ENCODE measurements around the gene MYO5C.
"Not testable (repeated sequence)": the region's sequence is repeated elsewhere in the genome, so short reads cannot be mapped to it uniquely, and the experiment has no call there.

MYO5C gene

GRCh38 chr15:52243286-52243685, 52.3 kb downstream of the MYO5C start:
- DNase-seq (ENCODE audit: low spot score) = no peak
- in situ Hi-C loops (cut with MboI; ENCODE audit: low sequenced_read_pairs, unreplicated experiment) = loop anchor here (10.0 kb wide), 1 partner anchor 492 kb away; no protein-coding TSS in a partner anchor
- TF ChIP-seq, protein P1, sequence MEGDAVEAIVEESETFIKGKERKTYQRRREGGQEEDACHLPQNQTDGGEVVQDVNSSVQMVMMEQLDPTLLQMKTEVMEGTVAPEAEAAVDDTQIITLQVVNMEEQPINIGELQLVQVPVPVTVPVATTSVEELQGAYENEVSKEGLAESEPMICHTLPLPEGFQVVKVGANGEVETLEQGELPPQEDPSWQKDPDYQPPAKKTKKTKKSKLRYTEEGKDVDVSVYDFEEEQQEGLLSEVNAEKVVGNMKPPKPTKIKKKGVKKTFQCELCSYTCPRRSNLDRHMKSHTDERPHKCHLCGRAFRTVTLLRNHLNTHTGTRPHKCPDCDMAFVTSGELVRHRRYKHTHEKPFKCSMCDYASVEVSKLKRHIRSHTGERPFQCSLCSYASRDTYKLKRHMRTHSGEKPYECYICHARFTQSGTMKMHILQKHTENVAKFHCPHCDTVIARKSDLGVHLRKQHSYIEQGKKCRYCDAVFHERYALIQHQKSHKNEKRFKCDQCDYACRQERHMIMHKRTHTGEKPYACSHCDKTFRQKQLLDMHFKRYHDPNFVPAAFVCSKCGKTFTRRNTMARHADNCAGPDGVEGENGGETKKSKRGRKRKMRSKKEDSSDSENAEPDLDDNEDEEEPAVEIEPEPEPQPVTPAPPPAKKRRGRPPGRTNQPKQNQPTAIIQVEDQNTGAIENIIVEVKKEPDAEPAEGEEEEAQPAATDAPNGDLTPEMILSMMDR (IDR thresholded peaks at IDR 0.05; ENCODE audit: borderline replicate concordance, control extremely low read depth, extremely low read depth, insufficient read depth, missing control alignments) = no peak

- TF ChIP-seq, protein P1 (IDR thresholded peaks at IDR 0.05; ENCODE audit: borderline replicate concordance, control extremely low read depth, extremely low read depth, insufficient read depth, missing control alignments) = no peak
- in situ Hi-C loops (cut with MboI; ENCODE audit: low sequenced_read_pairs, unreplicated experiment) = loop anchor here (10.0 kb wide), 1 partner anchor 493 kb away; no protein-coding TSS in a partner anchor
- no peak for DNase-seq (ENCODE audit: low spot score)
Observed at GRCh38 chr15:52241489-52241888, 54.1 kb downstream of the MYO5C start.

- TF ChIP-seq, protein P1 (IDR thresholded peaks at IDR 0.05; ENCODE audit: borderline replicate concordance, control extremely low read depth, extremely low read depth, insufficient read depth, missing control alignments) = no peak
- DNase-seq (ENCODE audit: low spot score) = no peak
- in situ Hi-C loops (cut with MboI; ENCODE audit: low sequenced_read_pairs, unreplicated experiment) = loop anchor here (10.0 kb wide), 1 partner anchor 495 kb away; no protein-coding TSS in a partner anchor
Observed at GRCh38 chr15:52240166-52240565, 55.4 kb downstream of the MYO5C start.

- DNase-seq (ENCODE audit: low spot score); in situ Hi-C loops (cut with MboI; ENCODE audit: low sequenced_read_pairs, unreplicated experiment): not testable (repeated sequence)
Observed at GRCh38 chr15:52238989-52239525, 56.5 kb downstream of the MYO5C start.

- in situ Hi-C loops (cut with MboI; ENCODE audit: low sequenced_read_pairs, unreplicated experiment) = no loop called here
- DNase-seq (ENCODE audit: low spot score) = no peak
- TF ChIP-seq, protein P1 (IDR thresholded peaks at IDR 0.05; ENCODE audit: borderline replicate concordance, control extremely low read depth, extremely low read depth, insufficient read depth, missing control alignments) = no peak
Observed at GRCh38 chr15:52238149-52238548, 57.5 kb downstream of the MYO5C start.

DNA sequence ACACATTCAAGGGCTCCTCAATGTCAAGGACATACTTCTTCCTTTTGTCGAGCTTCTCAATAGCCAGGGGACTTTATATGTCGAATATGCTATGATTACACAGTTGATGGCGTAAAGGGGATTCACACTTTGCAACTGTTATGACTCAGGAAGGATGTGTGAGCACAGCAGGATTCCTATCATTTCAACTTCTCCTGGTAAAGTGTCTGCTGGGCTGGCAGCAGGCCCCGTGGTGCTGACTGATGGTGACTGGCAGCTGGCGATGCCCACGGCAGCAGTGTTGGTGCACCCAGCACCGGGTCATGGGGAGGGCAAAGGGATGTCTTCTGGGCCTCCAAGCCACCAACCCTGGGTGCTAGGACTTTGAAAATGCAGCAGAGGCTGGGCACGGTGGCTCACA, 59.6 kb downstream of the MYO5C start:
- DNase-seq (ENCODE audit: low spot score) = no peak
- in situ Hi-C loops (cut with MboI; ENCODE audit: low sequenced_read_pairs, unreplicated experiment) = no loop called here
- TF ChIP-seq, protein P1 (IDR thresholded peaks at IDR 0.05; ENCODE audit: borderline replicate concordance, control extremely low read depth, extremely low read depth, insufficient read depth, missing control alignments) = no peak

- TF ChIP-seq, protein P1 (IDR thresholded peaks at IDR 0.05; ENCODE audit: borderline replicate concordance, control extremely low read depth, extremely low read depth, insufficient read depth, missing control alignments) = peak; percentile 2
- peak; percentile 47 for DNase-seq (ENCODE audit: low spot score)
- in situ Hi-C loops (cut with MboI; ENCODE audit: low sequenced_read_pairs, unreplicated experiment) = no loop called here
Observed at GRCh38 chr15:52234596-52235541, 60.7 kb downstream of the MYO5C start.

Measured in GM13976 (cell line).